ENCODE results near the gene CDC5L.
A peak's percentile ranks its signal among the peaks of the same experiment; 100 is the strongest.

Gene CDC5L

GRCh38 chr6:44481056-44481455, 93.5 kb downstream of the CDC5L start:
- H3K4me2 ChIP-seq (ENCODE audit: low read length), result no peak overlapping the region
- no peak overlapping the region for H3K4me3 ChIP-seq (ENCODE audit: low read length)
- H3K4me1 ChIP-seq (ENCODE audit: control insufficient read depth, insufficient read depth, low read length), result peaks cover 2% of the 10 kb centered on the region
- H3K27me3 ChIP-seq (ENCODE audit: control insufficient read depth, insufficient read depth, low read length), result no peaks in the 10 kb centered on the region
- H3K9me3 ChIP-seq (replicated peaks; ENCODE audit: low read length), result no peaks in the 10 kb centered on the region
- no peaks in the 10 kb centered on the region for H3K36me3 ChIP-seq (ENCODE audit: insufficient read depth, low read length)
- no peak overlapping the region for H3K9ac ChIP-seq (ENCODE audit: low read depth, low read length)

GRCh38 chr6:44481760-44482159, 94.3 kb downstream of the CDC5L start:
- Histone ChIP-seq H3K36me3 (ENCODE audit: insufficient read depth, low read length) (no peaks in the 10 kb centered on the region), H3K9me3 (replicated peaks; ENCODE audit: low read length) (no peaks in the 10 kb centered on the region), H3K4me3 (ENCODE audit: low read length) (no peak overlapping the region), H3K4me2 (ENCODE audit: low read length) (no peak overlapping the region), H3K9ac (ENCODE audit: low read depth, low read length) (no peak overlapping the region), H3K27me3 (ENCODE audit: control insufficient read depth, insufficient read depth, low read length) (no peaks in the 10 kb centered on the region), H3K4me1 (ENCODE audit: control insufficient read depth, insufficient read depth, low read length) (no peaks in the 10 kb centered on the region)

- no peaks in the 10 kb centered on the region for H3K9me3 ChIP-seq (replicated peaks; ENCODE audit: low read length)
- H3K4me3 ChIP-seq (ENCODE audit: low read length), result no peak overlapping the region
- no peaks in the 10 kb centered on the region for H3K27me3 ChIP-seq (ENCODE audit: control insufficient read depth, insufficient read depth, low read length)
- no peak overlapping the region for H3K4me2 ChIP-seq (ENCODE audit: low read length)
- no peak overlapping the region for H3K9ac ChIP-seq (ENCODE audit: low read depth, low read length)
- peaks cover 22% of the 10 kb centered on the region for H3K4me1 ChIP-seq (ENCODE audit: control insufficient read depth, insufficient read depth, low read length)
- no peaks in the 10 kb centered on the region for H3K36me3 ChIP-seq (ENCODE audit: insufficient read depth, low read length)
Measured at GRCh38 chr6:44485601-44486401, 98.3 kb downstream of the CDC5L start.

- H3K9ac ChIP-seq (ENCODE audit: low read depth, low read length), result no peak overlapping the region
- H3K36me3 ChIP-seq (ENCODE audit: insufficient read depth, low read length), result no peaks in the 10 kb centered on the region
- peaks cover 25% of the 10 kb centered on the region for H3K4me1 ChIP-seq (ENCODE audit: control insufficient read depth, insufficient read depth, low read length)
- H3K4me2 ChIP-seq (ENCODE audit: low read length), result no peak overlapping the region
- no peaks in the 10 kb centered on the region for H3K27me3 ChIP-seq (ENCODE audit: control insufficient read depth, insufficient read depth, low read length)
- no peaks in the 10 kb centered on the region for H3K9me3 ChIP-seq (replicated peaks; ENCODE audit: low read length)
- H3K4me3 ChIP-seq (ENCODE audit: low read length), result no peak overlapping the region
Measured at GRCh38 chr6:44487002-44487401, 99.5 kb downstream of the CDC5L start.

- Histone ChIP-seq H3K4me2 (ENCODE audit: low read length) (peak overlapping the region; percentile 9), H3K36me3 (ENCODE audit: insufficient read depth, low read length) (no peaks in the 10 kb centered on the region), H3K4me3 (ENCODE audit: low read length) (no peak overlapping the region), H3K4me1 (ENCODE audit: control insufficient read depth, insufficient read depth, low read length) (peaks cover 25% of the 10 kb centered on the region), H3K9ac (ENCODE audit: low read depth, low read length) (peak overlapping the region; percentile 6), H3K27me3 (ENCODE audit: control insufficient read depth, insufficient read depth, low read length) (no peaks in the 10 kb centered on the region), H3K9me3 (replicated peaks; ENCODE audit: low read length) (no peaks in the 10 kb centered on the region)
Measured at GRCh38 chr6:44487586-44487985, 100.1 kb downstream of the CDC5L start.

GRCh38 chr6:44489910-44490604, 102.6 kb downstream of the CDC5L start:
- no peaks in the 10 kb centered on the region for H3K9me3 ChIP-seq (replicated peaks; ENCODE audit: low read length)
- no peaks in the 10 kb centered on the region for H3K27me3 ChIP-seq (ENCODE audit: control insufficient read depth, insufficient read depth, low read length)
- peak overlapping the region; percentile 79 for H3K4me2 ChIP-seq (ENCODE audit: low read length)
- H3K4me3 ChIP-seq (ENCODE audit: low read length), result peak overlapping the region; percentile 27
- H3K4me1 ChIP-seq (ENCODE audit: control insufficient read depth, insufficient read depth, low read length), result peaks cover 46% of the 10 kb centered on the region
- H3K36me3 ChIP-seq (ENCODE audit: insufficient read depth, low read length), result no peaks in the 10 kb centered on the region
- peak overlapping the region; percentile 77 for H3K9ac ChIP-seq (ENCODE audit: low read depth, low read length)

- no peak overlapping the region for H3K9ac ChIP-seq (ENCODE audit: low read depth, low read length)
- H3K9me3 ChIP-seq (replicated peaks; ENCODE audit: low read length), result no peaks in the 10 kb centered on the region
- H3K4me1 ChIP-seq (ENCODE audit: control insufficient read depth, insufficient read depth, low read length), result peaks cover 42% of the 10 kb centered on the region
- H3K36me3 ChIP-seq (ENCODE audit: insufficient read depth, low read length), result no peaks in the 10 kb centered on the region
- no peaks in the 10 kb centered on the region for H3K27me3 ChIP-seq (ENCODE audit: control insufficient read depth, insufficient read depth, low read length)
- H3K4me3 ChIP-seq (ENCODE audit: low read length), result no peak overlapping the region
- H3K4me2 ChIP-seq (ENCODE audit: low read length), result no peak overlapping the region
Measured at GRCh38 chr6:44493132-44493531, 105.6 kb downstream of the CDC5L start.

GRCh38 chr6:44493593-44493992, 106.1 kb downstream of the CDC5L start:
- Histone ChIP-seq H3K9me3 (replicated peaks; ENCODE audit: low read length) (no peaks in the 10 kb centered on the region), H3K4me2 (ENCODE audit: low read length) (peak overlapping the region; percentile 32), H3K36me3 (ENCODE audit: insufficient read depth, low read length) (no peaks in the 10 kb centered on the region), H3K4me3 (ENCODE audit: low read length) (no peak overlapping the region), H3K9ac (ENCODE audit: low read depth, low read length) (peak overlapping the region; percentile 71), H3K27me3 (ENCODE audit: control insufficient read depth, insufficient read depth, low read length) (peaks cover 3% of the 10 kb centered on the region), H3K4me1 (ENCODE audit: control insufficient read depth, insufficient read depth, low read length) (peaks cover 42% of the 10 kb centered on the region)

- peak overlapping the region; percentile 32 for H3K4me2 ChIP-seq (ENCODE audit: low read length)
- H3K9me3 ChIP-seq (replicated peaks; ENCODE audit: low read length), result no peaks in the 10 kb centered on the region
- peaks cover 3% of the 10 kb centered on the region for H3K27me3 ChIP-seq (ENCODE audit: control insufficient read depth, insufficient read depth, low read length)
- peak overlapping the region; percentile 71 for H3K9ac ChIP-seq (ENCODE audit: low read depth, low read length)
- no peak overlapping the region for H3K4me3 ChIP-seq (ENCODE audit: low read length)
- peaks cover 42% of the 10 kb centered on the region for H3K4me1 ChIP-seq (ENCODE audit: control insufficient read depth, insufficient read depth, low read length)
- no peaks in the 10 kb centered on the region for H3K36me3 ChIP-seq (ENCODE audit: insufficient read depth, low read length)
Measured at GRCh38 chr6:44494011-44494501, 106.5 kb downstream of the CDC5L start.

- Histone ChIP-seq H3K9me3 (replicated peaks; ENCODE audit: low read length) (no peaks in the 10 kb centered on the region), H3K4me1 (ENCODE audit: control insufficient read depth, insufficient read depth, low read length) (peaks cover 32% of the 10 kb centered on the region), H3K9ac (ENCODE audit: low read depth, low read length) (no peak overlapping the region), H3K27me3 (ENCODE audit: control insufficient read depth, insufficient read depth, low read length) (peaks cover 3% of the 10 kb centered on the region), H3K4me3 (ENCODE audit: low read length) (no peak overlapping the region), H3K4me2 (ENCODE audit: low read length) (no peak overlapping the region), H3K36me3 (ENCODE audit: insufficient read depth, low read length) (no peaks in the 10 kb centered on the region)
Measured at GRCh38 chr6:44495036-44495901, 107.8 kb downstream of the CDC5L start.

Measured in skeletal muscle satellite cell (primary cell).